ENCODE results near the gene IKZF4.

GRCh38 chr12:55974308-55974730 lies 46.5 kb upstream of the IKZF4 start:
- TF ChIP-seq POLR2A (IDR thresholded peaks at IDR 0.05) (peak; percentile 21), CTCF (IDR thresholded peaks at IDR 0.05) (no peak)
